GM12865 (cell line): ENCODE data around the gene PSG3.
"Not testable (repeated sequence)": the region's sequence is repeated elsewhere in the genome, so short reads cannot be mapped to it uniquely, and the experiment has no call there.

Experiments used
- DNase-seq: peaks from one replicate; pipeline ENCODE4 v3.0.0; 2010; ENCODE audit warnings: low read depth
- H3K4me3 ChIP-seq: 2 replicates; pipeline ENCODE4 v1.5.1; 2011; ENCODE audit warnings: mild to moderate bottlenecking, low read depth, low read length, control low read depth
- CTCF ChIP-seq: IDR thresholded peaks from 2 replicates; pipeline ENCODE4 v1.5.1; 2011; ENCODE audit warnings: low read length, control low read depth, low read depth, inconsistent platforms; ENCODE audit not compliant: insufficient read depth; ENCODE audit errors: missing control alignments

PSG3 gene

GRCh38 chr19:42740381-42740780 lies at the start of gene PSG3:
Gene PSG3, minus strand, starts transcription at chr19:42740481. Its CDS starts 97 bp downstream, at chr19:42740384.
- not testable (repeated sequence) for H3K4me3 ChIP-seq, DNase-seq

GRCh38 chr19:42788766-42789165 lies 48.5 kb upstream of the PSG3 start:
- not testable (repeated sequence) for DNase-seq, H3K4me3 ChIP-seq

- not testable (repeated sequence) for H3K4me3 ChIP-seq, DNase-seq
Measured at GRCh38 chr19:42787766-42788165, 47.5 kb upstream of the PSG3 start.

GRCh38 chr19:42776750-42777612 lies 36.7 kb upstream of the PSG3 start:
- TF ChIP-seq CTCF, result peak; percentile 93
- H3K4me3 ChIP-seq, result not testable (repeated sequence)
- DNase-seq, result peak; percentile 54

GRCh38 chr19:42774510-42775158 lies 34.4 kb upstream of the PSG3 start:
- not testable (repeated sequence) for H3K4me3 ChIP-seq, DNase-seq

- peak; percentile 9 for TF ChIP-seq CTCF
- DNase-seq, result not testable (repeated sequence)
Measured at GRCh38 chr19:42767319-42767718, 27.0 kb upstream of the PSG3 start.

GRCh38 chr19:42766871-42767270 lies 26.6 kb upstream of the PSG3 start:
- DNase-seq, H3K4me3 ChIP-seq: not testable (repeated sequence)

More at GRCh38 chr19:42767319-42767718, 27.0 kb upstream of the PSG3 start:
- H3K4me3 ChIP-seq, result not testable (repeated sequence)

- TF ChIP-seq CTCF, result no peak
Measured at GRCh38 chr19:42764836-42765235, 24.6 kb upstream of the PSG3 start.

GRCh38 chr19:42762789-42763188 lies 22.5 kb upstream of the PSG3 start:
- no peak overlapping the region for H3K4me3 ChIP-seq
- no peak for TF ChIP-seq CTCF
- DNase-seq, result no peak

More at GRCh38 chr19:42764836-42765235, 24.6 kb upstream of the PSG3 start:
- no peak overlapping the region for H3K4me3 ChIP-seq
- DNase-seq, result no peak

- not testable (repeated sequence) for H3K4me3 ChIP-seq, DNase-seq
Measured at GRCh38 chr19:42761924-42762295, 21.6 kb upstream of the PSG3 start.

GRCh38 chr19:42760954-42761923 lies 21.0 kb upstream of the PSG3 start:
- H3K4me3 ChIP-seq, DNase-seq: not testable (repeated sequence)
